ENCODE measurements around the gene CTSH.

CTSH gene, protein sequence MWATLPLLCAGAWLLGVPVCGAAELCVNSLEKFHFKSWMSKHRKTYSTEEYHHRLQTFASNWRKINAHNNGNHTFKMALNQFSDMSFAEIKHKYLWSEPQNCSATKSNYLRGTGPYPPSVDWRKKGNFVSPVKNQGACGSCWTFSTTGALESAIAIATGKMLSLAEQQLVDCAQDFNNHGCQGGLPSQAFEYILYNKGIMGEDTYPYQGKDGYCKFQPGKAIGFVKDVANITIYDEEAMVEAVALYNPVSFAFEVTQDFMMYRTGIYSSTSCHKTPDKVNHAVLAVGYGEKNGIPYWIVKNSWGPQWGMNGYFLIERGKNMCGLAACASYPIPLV

DNA sequence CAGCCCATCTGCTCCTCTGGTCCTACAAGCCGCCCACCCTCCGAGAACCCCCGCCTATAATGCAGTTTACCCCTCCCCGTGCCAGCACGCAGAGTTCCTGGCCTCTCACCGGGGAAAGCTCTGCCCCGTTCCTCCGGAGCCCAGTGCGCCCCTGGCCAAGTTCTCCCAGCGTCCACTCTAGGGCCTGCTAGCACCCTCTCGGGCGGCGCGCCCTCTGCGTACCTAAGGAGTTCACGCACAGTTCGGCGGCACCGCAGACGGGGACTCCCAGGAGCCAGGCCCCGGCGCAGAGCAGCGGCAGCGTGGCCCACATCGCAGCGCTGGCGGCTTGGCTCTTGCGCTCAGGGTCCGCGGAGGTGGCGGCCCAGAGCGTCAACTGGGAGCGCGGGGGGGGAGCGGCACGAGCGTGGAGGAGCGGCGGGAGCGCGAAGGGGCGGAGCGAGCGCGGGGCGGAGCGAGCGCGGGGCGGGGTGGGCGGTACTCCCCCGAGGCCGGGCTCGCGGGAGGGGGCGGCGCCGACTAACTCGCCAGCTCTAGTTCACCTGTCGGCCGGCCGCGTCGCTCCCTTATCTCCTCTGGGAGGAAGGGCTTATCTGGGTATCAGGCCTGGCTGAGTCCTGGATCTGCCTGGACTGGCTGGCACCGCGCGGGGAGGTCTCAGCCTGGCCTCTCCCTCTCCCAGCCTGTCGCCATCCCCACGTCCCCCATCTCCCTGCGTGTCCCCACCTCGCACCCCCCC, at the start of gene CTSH:
Gene CTSH, minus strand, starts transcription at position 378 of the 739 bp plus-strand sequence. Its CDS starts 65 bp downstream, at position 313.
- Histone ChIP-seq H3K27ac (peak within 1 kb of the TSS; percentile 59), H3K9ac (no peak within 1 kb of the TSS), H2AFZ (peak within 1 kb of the TSS; percentile 83), H3K27me3 (ENCODE audit: control insufficient read depth, insufficient read depth, low read length) (no peaks in the 10 kb centered on the region), H3K79me2 (no peaks in the 10 kb centered on the region), H3K9me3 (ENCODE audit: control insufficient read depth, low read length) (no peaks in the 10 kb centered on the region), H3K4me1 (no peaks in the 10 kb centered on the region), H3K36me3 (ENCODE audit: control insufficient read depth, insufficient read depth, low read length) (no peaks in the 10 kb centered on the region), H3K4me3 (ENCODE audit: low read depth, low read length) (peak within 1 kb of the TSS; percentile 63), H3K4me2 (ENCODE audit: low read length) (peak within 1 kb of the TSS; percentile 90)
- TF ChIP-seq, protein P1, sequence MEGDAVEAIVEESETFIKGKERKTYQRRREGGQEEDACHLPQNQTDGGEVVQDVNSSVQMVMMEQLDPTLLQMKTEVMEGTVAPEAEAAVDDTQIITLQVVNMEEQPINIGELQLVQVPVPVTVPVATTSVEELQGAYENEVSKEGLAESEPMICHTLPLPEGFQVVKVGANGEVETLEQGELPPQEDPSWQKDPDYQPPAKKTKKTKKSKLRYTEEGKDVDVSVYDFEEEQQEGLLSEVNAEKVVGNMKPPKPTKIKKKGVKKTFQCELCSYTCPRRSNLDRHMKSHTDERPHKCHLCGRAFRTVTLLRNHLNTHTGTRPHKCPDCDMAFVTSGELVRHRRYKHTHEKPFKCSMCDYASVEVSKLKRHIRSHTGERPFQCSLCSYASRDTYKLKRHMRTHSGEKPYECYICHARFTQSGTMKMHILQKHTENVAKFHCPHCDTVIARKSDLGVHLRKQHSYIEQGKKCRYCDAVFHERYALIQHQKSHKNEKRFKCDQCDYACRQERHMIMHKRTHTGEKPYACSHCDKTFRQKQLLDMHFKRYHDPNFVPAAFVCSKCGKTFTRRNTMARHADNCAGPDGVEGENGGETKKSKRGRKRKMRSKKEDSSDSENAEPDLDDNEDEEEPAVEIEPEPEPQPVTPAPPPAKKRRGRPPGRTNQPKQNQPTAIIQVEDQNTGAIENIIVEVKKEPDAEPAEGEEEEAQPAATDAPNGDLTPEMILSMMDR (IDR thresholded peaks at IDR 0.05): no peak

DNA sequence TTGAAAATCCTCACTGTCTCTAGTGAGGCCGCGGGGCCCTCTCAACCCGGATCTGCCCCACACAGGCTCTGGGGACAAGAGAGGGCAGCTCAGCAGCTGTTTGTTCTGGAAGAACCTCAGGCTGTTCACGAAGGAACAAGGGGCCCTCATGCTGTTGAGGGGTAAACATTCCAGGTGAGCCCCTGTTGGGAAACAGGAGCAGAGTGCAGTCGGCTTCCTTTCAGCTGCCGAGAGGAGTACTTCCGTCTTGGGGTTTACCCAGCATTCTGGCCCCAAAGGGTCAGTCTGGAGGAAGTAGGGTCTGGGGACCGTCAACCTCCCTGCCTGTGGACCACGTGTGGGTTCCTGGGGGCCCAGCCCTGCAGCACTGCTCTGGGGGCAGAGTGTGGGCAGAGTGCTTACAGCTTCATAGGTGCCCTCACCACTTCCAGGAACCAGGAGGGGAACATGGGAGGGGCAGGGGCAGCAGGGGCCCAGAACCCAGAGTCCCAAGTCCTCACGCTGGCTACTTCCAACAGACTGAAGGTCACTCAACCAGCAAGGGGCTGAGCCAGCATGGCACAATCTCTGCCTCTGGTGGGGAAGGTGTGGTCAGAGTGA, 49.2 kb upstream of the CTSH start:
- no peaks in the 10 kb centered on the region for H3K36me3 ChIP-seq (ENCODE audit: control insufficient read depth, insufficient read depth, low read length)
- no peak overlapping the region for H3K9ac ChIP-seq
- no peaks in the 10 kb centered on the region for H3K9me3 ChIP-seq (ENCODE audit: control insufficient read depth, low read length)
- no peak overlapping the region for H2AFZ ChIP-seq
- no peaks in the 10 kb centered on the region for H3K4me1 ChIP-seq
- H3K27ac ChIP-seq: no peak overlapping the region
- TF ChIP-seq, protein P1 (IDR thresholded peaks at IDR 0.05): no peak
- H3K79me2 ChIP-seq: no peaks in the 10 kb centered on the region
- H3K27me3 ChIP-seq (ENCODE audit: control insufficient read depth, insufficient read depth, low read length): no peaks in the 10 kb centered on the region
- no peak overlapping the region for H3K4me3 ChIP-seq (ENCODE audit: low read depth, low read length)
- H3K4me2 ChIP-seq (ENCODE audit: low read length): no peak overlapping the region

DNA sequence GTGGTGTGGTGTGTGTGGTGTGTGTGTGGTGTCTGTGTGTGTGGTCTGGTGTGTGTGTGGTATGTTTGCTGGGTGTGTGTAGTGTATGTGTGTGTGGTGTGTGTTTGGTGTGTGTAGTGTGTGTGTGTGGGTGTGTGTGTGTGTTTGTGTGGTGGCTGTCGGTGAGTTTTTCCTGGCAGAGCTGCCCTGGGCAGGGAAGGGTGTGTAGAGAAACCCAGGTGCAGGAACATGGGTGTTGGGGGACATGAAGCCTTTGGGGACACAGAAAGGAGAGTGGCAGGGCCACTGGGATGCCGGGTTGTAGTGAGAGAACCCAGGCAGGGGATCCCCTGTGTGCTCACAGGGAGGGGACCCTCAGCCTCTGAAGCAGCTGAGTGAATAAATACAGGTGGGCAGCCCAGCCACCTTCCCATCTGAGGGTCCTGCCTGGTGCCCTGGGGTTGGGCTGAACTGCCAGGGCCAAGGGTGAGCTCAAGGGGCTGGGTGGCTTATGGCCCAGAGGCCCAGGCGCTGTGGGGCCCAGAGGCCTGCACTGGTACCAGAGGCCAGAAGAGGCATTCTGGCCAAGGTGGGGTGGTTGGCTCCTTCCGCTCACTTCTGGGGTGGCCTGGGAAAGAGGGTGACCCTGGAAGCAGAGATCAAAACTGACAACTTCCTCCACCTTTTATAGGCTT, 48.5 kb upstream of the CTSH start:
- H3K79me2 ChIP-seq: no peaks in the 10 kb centered on the region
- no peak overlapping the region for H3K4me3 ChIP-seq (ENCODE audit: low read depth, low read length)
- no peaks in the 10 kb centered on the region for H3K27me3 ChIP-seq (ENCODE audit: control insufficient read depth, insufficient read depth, low read length)
- no peaks in the 10 kb centered on the region for H3K4me1 ChIP-seq
- H3K36me3 ChIP-seq (ENCODE audit: control insufficient read depth, insufficient read depth, low read length): no peaks in the 10 kb centered on the region
- H3K9me3 ChIP-seq (ENCODE audit: control insufficient read depth, low read length): no peaks in the 10 kb centered on the region
- H3K4me2 ChIP-seq (ENCODE audit: low read length): no peak overlapping the region
- no peak overlapping the region for H2AFZ ChIP-seq
- no peak overlapping the region for H3K9ac ChIP-seq
- H3K27ac ChIP-seq: no peak overlapping the region
- TF ChIP-seq, protein P1 (IDR thresholded peaks at IDR 0.05): no peak

DNA sequence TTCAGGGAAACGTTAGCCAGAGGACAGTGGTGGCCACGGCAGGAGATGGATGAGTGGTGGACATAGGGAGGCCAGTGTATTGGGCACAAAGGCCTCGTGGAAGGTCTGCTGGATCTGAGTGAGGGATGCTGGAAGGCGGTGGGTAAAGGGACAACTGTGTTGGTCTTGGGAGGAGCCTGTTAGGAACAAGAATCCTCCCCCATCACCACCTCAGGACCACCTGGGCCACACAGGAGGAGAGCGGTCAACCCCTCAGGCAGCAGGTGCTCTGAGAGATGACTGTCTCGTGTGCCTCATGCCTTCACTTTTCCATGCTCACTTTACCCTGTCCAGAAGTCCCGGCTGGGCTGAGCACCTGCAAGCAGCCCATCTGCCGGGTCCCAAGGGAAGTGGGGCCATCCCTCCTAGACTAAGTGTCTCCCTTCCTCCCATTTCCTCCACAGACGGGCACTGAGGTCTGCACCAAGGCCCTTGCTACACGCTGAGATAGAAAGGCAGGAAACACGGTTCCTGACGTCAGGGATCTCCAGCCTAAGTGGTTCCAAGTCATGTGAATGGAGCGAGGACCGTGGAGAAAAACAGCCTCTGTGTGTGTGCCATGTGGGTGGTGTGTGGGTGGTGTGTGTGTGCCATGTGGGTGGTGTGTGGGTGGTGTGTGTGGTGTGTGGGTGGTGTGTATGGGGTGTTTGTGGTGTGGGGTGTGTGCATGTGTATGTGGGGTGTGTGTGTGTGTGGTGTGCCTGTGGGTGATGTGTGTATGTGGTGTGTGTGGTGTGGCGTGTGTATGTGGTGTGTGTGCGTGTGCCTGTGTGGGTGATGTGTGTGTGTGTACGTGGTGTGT, 47.8 kb upstream of the CTSH start:
- no peak overlapping the region for H3K4me2 ChIP-seq (ENCODE audit: low read length)
- H3K27me3 ChIP-seq (ENCODE audit: control insufficient read depth, insufficient read depth, low read length): no peaks in the 10 kb centered on the region
- no peaks in the 10 kb centered on the region for H3K9me3 ChIP-seq (ENCODE audit: control insufficient read depth, low read length)
- H3K4me1 ChIP-seq: no peaks in the 10 kb centered on the region
- no peak overlapping the region for H3K4me3 ChIP-seq (ENCODE audit: low read depth, low read length)
- TF ChIP-seq, protein P1 (IDR thresholded peaks at IDR 0.05): no peak
- no peaks in the 10 kb centered on the region for H3K36me3 ChIP-seq (ENCODE audit: control insufficient read depth, insufficient read depth, low read length)
- no peaks in the 10 kb centered on the region for H3K79me2 ChIP-seq
- H2AFZ ChIP-seq: no peak overlapping the region
- no peak overlapping the region for H3K9ac ChIP-seq
- no peak overlapping the region for H3K27ac ChIP-seq
